ENCODE measurements around the gene PAM.

GRCh38 chr5:103066326-103066725 is 311.2 kb downstream of the PAM start:
- no peak for TF ChIP-seq CTCF (IDR thresholded peaks at IDR 0.05)
- TF ChIP-seq POLR2A (IDR thresholded peaks at IDR 0.05): no peak
- TF ChIP-seq POLR2AphosphoS5 (IDR thresholded peaks at IDR 0.05): no peak
